GM18502 (cell line): ENCODE results near the gene PKP4.

Experiments used
- ATAC-seq: cut with Tn5 transposase; IDR thresholded peaks from one replicate; pipeline ENCODE4 v1.9.1; 2021; ENCODE audit warnings: mild to moderate bottlenecking; ENCODE audit not compliant: unreplicated experiment, poor library complexity

Gene PKP4

DNA sequence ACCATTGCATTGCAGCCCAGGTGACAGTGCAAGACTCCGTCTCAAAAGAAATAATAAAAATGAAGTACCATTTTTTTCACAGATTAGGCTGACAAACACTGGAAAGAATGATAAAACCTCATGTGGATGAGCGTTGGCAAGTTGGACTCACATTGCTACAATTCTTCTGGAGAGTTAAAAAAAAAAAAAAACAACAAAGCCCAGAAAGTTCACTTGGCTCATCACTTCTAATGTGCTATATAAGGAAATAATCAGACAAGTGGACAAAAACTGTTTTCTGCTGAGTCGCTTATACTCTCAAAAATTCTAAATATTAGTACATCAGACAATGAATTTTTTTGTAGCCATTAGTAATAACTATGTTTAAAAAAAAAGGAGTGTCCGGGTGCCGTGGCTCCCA, 38.4 kb downstream of the PKP4 start:
- no peak for ATAC-seq

DNA sequence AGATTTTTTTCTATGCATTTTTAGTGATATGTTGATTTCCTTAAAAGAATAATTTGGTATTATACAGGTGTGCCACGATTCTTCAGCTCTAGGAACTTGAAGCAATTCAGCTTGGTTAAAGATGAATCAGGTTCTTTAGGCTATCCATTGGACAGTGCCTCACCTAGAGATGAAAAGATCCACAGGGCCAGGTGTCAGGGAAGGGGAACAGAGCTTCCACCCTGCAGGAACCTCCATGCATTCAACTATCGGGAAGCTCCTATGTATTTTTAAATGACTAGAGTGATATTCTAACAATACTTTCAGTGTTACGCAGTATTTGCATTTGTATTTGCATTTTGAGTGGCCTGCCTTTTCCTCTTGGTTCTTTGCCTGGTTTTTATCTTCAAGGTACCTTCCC, 40.2 kb downstream of the PKP4 start:
- ATAC-seq, result no peak

DNA sequence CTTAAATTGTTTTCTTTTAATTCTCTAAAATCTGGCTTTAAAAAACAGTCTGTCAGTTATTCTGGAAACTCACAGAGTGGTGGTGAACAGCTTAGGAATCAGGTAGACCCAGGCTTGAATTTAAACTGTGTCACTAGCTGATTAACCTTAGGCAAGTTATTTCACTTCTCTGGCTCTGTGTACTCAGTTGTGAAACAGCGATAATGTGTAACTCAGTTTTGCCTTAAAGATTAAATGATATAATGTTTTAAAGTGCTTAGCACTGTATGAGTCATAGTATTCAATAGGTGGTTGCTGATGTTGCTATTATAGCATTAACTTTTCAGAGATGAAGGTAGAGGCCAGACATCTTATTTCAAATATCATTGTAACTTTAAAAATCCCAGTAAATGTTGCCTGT, 40.7 kb downstream of the PKP4 start:
- ATAC-seq, result no peak

DNA sequence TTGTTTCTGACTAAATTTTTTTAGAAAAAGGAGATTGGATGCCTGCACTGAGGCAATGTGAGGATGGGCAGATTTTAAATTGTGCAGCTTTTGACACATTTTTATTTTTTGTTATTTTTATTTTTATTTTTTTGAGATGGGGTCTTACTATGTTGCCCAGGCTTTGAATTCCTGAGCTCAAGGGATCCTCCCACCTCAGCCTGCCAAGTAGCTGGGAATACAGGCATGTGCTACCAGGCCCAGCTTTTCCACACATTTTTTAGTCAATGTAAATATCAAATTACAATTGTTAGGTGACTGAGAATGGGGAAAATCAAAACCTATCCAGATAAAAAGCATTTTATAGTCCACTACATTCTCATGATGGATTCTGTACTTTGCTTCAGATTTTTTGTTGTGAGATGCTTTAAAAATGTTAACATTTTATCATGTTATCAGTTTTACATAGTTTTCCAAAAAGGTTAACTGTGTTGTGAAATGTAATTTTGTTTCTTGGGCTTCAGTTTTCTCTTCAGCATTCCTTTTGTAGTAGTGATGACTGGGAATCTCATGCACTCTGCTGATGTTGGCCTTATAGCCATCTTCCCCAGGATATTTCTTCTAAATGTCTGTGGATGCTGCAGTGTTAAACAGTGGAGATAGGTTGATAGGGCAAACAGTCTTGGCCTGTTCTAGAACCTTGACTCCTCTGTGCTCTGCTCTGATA, 41.4 kb downstream of the PKP4 start:
- ATAC-seq, result no peak

DNA sequence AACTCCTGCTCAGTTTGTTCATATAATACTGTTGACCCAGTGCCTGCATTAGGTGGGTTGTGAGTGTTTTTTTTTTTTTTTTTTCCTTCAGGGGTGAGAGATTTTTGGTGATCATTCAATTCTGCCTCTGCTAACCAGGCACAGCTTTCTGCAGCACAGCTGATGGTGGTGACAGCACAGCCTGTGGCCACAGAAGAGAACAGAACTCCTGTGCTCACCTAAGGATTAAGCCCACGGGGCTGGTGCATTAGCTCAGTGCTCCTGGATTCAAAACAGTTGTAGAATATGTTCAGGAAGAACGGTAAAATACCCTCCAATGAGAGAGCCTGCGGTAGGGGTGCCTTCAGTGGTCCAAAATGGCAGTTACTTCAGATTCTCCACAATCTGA, 42.0 kb downstream of the PKP4 start:
- no peak for ATAC-seq

DNA sequence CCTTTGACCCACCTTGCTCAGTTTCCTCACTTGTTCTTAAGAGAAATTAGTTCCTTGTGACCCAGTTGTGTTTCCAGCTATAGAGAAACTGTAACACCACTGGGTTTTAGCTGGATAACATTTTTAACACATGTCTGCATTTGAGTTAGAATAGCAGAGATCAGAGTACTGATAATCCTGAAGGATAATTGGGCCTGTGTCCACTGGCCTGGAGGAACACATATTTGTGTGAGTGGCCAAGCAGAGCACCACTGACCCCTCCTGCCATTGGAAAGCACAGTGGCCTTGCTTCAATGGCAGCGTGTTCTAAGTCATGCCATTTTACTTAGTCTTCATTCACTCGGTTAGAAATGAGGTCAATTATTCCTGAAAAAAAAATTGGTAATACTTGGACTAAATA, 42.6 kb downstream of the PKP4 start:
- ATAC-seq, result no peak

DNA sequence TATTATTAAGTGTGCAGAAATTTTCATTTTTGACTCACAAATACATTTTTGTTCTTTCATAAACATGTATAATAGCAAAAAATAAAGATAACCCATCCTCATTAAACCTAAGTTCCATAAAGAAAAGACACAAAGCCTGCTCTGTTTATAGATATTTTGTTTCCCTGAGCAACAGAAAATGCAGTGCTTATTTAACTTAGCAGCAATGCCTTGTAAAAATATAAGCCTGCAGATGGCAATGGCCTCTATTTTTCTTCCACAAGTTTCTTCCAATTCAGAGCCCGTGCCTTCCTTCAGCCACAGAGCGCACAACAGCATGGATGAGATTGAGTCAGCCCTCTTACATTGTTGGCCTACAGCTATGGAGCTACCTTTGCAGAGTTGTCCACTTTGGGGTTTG, 43.6 kb downstream of the PKP4 start:
- no peak for ATAC-seq

DNA sequence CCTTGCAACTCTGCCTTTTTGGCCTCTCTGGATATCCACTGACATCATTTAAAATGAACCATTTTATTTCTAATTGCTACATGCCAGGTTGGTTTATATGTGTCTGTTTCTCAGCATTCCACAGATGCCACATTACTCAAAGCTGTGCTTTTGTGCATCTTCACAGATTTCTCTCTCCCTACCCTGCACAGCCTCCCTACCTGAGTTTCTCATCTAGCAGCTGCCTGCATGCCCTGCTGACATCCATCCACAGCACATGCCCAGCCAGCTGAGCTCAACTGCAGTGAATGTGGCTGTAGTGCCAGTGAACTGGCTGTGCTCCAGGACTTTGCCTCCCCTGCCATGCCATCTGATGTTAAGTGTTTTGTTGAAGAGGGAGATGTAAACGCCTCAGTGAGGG, 44.5 kb downstream of the PKP4 start:
- ATAC-seq, result no peak

DNA sequence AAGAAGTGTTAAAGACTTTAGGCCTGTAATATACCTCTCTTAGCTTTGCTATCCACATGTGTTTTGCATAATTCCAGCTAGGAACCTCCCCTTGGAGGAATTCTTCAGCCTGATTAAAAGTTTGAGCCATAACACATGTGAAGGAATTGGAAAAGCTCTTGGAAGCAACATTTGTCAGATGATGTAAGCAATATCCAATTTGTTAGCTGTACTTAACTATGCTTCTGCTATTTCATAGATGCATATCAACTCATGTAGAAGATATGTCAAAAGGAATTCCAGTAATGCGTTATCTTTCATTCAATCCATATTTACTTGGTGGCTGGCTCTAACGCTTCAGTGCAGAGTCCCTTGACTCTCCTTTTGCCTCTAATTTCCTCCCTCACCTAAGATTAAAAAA, 46.2 kb downstream of the PKP4 start:
- no peak for ATAC-seq

DNA sequence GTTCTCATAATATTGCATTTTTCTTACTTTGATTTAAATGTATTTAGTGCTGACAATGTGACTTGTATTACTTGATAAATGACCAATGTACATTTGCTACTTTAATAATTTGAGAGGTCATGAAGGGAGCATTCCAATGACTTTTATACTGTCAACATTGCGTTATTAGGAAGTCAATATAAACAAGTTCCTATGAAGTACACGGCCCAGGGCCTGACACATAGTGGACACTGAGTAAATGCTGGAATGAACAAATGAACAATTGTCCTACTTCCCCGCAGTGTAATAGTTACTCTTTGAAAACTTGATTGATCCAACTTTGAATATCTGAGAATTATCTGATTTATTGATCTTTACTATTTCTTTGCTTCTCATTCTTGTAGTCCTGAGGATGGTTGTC, 47.3 kb downstream of the PKP4 start:
- no peak for ATAC-seq

DNA sequence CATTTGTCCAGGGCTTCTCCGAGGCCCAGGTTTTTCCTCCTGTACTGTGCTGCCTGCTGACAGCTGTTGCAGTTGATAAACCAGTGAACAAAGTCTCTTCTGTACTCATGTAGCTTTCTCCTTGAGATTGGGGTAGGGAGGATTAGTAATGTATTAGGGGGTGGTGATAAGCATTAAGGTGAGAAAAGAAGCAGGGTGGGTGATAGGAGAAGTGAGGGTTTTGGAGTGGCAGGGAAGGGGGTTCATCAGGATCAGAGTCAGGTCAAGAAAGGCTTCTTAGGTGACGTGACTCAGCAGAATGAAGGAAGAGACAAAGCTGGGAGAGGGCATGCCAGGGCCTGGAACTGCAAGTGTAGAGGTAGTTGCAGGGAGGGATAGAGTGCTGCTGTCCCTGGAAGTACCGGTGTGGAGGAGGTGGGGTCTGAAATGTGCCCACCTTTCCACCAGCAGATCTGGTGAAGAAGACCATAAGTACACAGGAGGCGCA, 48.7 kb downstream of the PKP4 start:
- ATAC-seq, result no peak

DNA sequence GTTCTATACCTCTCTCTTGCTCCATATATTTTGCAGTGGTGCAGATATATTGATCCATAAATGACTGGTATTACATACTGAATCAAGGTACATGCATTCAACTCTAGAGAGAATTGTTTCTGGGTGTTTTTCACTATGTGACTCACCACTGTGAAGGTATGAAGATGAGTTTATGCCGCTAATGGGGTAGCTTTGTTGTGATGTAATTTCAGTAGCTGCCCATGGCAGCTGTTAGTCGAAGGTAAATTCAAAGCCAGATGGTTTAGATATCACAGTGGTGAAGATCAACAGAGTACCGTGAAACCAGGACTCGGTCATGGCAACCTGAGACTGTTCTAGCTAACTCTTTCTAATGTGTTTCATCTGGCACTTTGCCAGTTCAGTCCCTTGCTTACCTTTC, 50.4 kb downstream of the PKP4 start:
- no peak for ATAC-seq

DNA sequence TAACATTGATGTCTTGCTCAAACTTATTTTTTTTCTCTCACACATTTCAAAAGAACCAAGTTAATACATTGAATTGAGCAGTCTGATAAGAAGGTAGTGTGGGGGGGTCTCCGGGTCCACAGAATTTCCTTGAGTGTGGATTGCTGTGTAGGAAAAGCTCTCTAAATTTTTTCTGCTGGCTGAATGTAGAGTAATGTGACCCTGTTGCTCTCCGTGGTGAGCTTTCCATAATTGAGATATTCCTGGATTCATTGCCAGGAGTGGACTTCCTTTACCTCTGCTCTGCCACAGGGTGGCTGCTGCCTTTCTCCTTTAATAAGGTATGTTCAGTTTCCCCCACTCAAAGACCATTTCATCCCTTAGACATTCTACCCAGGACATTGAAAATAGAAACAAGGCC, 50.9 kb downstream of the PKP4 start:
- ATAC-seq, result no peak

DNA sequence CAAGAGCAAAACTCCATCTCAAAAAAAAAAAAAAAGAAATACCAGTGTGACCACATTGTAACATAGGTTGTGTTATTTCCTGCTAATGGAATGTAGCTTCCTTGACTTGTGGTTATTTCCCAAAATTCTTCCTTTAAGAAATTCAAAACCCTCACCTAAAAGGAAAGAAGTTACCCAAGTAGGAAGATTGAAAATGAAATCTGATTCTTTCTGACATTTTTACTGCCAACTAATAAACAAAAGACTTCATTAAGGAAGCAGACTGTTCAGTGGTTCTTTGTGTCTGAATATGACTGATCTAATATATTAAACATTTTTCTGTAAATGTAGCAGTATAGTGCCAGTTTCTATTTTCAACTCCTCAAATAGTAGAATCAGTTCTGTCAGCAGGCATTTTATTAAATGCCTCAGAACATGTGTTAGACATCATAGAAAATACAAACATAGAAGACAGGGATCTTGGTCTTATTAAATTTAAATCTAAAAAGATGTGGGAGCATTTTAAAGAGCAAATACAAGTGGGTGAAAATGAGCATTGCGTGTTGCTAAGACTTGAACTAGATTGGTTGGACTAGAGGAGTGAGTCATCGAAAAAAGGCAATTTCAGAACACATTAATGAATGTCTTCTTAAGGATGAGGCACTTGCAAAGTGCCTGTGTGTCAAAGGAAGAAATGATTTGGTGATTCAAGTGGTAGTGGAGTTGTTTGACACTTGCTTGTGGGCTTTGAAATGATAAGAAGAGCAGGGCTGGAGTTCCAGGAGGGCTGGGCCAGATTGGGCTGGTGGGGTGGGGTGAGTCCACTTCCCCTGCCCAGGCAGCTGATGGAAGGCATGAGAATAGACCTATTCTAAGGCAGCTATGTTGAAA, 53.4 kb downstream of the PKP4 start:
- ATAC-seq, result no peak

DNA sequence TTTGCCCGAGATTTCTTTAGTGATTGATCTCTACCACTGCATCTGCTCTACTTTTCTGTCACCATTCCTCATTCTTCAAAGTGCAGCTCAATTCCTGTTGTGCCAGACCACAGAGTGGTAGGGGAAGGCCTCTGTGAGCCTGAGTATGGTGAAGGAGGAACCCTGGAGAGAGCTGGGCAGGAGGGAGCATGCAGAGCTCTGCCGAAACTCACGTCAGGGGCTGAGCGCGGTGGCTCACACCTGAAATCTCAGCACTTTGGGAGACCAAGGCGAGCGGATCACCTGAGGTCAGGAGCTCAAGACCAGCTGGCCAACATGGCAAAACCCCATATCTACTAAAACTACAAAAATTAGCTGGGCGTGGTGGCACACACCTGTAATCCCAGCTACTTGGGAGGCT, 54.1 kb downstream of the PKP4 start:
- ATAC-seq, result no peak

DNA sequence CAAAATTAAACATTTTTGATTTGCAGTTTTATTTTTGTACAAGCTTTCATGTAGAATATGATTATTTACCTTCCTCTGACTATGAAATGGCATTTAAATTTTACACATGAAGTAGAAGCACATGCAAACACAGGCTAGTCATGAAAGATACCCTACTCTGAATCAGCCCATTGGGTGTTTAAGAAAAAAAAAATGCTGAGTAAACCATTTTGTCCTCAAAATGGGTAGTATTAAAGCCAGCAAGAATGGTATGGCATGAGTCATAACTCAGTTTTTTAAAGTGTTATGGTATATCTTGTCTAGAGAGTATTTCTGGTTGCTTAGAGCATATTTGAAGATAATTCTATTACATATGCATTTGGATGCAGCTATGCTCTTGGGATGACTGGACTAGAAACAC, 55.0 kb downstream of the PKP4 start:
- ATAC-seq, result no peak

DNA sequence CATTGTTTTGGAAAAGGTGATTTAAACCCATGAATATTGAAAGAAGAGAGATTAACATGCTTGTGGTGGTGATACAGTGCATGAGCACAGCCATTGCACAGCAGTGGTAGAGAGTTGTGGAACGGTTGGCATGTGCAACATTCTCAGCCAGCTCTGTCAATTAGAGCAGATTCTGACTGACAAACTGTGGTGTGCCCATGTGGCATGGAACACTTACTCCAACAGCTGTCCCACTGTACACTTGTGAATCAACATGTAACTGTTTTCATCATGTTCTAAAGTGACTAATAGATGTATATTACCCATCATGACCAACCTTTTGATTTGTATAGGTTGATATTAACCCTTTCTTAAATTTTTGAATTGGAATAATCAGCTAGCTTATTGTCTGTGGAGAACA, 55.6 kb downstream of the PKP4 start:
- ATAC-seq, result no peak

DNA sequence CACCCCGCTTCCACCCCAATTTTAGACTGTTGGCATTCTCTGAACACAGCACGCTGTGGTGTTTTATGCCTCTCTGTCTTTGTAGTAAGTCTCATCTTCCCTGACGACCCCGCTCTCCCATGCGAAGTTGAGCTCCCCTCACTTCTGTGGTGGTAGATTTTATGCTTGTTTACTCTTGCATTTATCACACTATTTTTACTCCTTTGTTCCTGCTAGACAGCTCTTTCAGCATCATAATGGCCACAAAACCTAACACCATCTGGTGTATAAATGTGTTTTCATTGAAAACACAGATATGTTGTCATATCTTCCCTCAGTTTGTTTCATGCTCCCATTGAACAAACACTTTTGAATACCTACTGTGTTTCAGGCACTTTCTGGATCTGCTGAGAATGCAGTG, 57.1 kb downstream of the PKP4 start:
- no peak for ATAC-seq

DNA sequence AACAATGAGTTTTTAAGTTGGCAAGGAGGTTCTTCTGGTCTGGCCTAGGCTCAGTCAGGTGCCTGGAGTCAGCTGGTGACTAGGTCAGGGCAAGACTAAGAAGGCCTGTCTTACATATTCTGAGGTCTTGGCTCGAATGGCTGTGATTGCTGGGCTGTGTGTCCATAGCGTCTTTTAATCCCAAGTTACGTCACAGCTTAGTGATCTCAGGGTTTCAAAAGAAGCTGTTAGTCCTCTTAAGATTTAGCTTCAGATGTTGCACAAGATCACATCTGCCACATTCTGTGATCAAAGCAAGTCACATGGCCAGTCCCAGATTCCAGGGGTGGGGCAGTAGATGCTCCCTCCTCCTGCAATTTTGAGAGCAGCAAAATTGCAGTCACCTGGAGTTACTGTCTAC, 61.3 kb downstream of the PKP4 start:
- ATAC-seq, result no peak

DNA sequence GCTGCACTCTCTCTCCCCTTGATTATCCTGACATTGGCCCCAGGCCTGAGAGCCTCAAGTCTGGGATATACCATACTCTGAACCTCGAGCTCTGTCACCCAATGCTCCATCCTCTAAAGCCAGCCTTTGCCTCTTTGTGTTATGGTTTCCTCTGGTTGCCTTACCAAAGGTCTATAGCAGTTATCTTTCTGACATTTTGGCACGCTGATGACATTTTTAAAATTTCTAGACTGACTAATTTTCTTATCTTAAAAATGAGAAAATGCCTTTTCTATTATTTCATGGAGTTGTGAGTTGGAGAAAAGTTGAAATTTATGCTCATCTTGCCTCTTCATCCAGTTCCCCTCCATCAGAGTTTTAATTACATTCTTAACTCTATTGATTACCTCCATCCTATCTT, 62.7 kb downstream of the PKP4 start:
- no peak for ATAC-seq

DNA sequence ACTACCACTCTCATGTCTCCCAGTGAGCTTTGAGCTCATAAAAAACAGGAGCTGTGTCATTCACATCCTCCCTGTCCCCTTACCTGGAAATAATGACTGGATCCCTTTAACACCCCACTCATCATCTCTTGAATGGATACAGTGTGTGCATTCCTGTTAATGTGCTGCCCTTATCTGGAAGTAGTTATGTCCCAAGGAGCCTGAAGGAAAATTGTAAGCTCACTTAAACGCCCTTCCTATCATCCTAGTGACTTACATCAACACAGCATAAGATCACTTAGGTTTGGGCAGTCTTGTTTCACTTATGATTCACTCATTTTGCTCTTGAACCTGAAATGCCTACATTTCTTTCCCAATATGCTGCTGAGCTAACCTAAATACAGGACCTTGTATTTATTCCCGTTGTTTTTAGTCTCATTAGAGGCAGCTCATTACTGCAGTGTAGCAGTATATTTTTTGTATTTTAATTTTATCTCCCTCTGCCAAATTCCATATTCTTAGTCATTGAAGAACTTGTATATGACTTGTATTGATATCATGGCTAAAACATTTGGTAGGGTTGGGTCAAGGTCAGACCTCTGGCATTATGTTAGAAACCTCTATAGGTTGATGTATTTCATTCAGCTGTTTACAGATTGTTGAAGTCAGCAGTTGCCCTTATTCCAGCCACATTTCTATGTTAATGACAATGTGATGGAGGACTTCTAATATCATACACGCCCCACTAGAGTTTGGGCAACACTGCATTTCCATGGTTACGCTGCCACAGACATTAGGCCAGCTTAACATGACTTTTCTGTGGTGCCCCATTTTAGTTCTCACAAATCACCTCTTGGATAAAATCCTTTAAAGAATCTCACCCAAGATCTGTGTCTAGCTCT, 72.9 kb downstream of the PKP4 start:
- no peak for ATAC-seq
